ENCODE measurements around the gene FGF22.
A peak's percentile ranks its signal among the peaks of the same experiment; 100 is the strongest.

FGF22 gene

GRCh38 chr19:639253-640160 is at the start of gene FGF22:
Gene FGF22, plus strand, starts transcription at chr19:639879. Its CDS starts 47 bp downstream, at chr19:639926.
- Mint-ChIP-seq H3K4me3 (peak within 1 kb of the TSS; percentile 76), H3K27me3 (peaks cover 12% of the 10 kb centered on the region), H3K4me1 (peaks cover 10% of the 10 kb centered on the region), H3K36me3 (no peaks in the 10 kb centered on the region), H3K27ac (peak within 1 kb of the TSS; percentile 55), H3K9me3 (no peaks in the 10 kb centered on the region)
- DNase-seq, result peak; percentile 97
- CTCF ChIA-PET, result no interaction called here

- no peaks in the 10 kb centered on the region for H3K9me3 Mint-ChIP-seq
- H3K4me3 Mint-ChIP-seq, result peak overlapping the region; percentile 33
- peaks cover 76% of the 10 kb centered on the region for H3K27me3 Mint-ChIP-seq
- peak; percentile 57 for DNase-seq
- peaks cover 10% of the 10 kb centered on the region for H3K4me1 Mint-ChIP-seq
- H3K36me3 Mint-ChIP-seq, result no peaks in the 10 kb centered on the region
- CTCF ChIA-PET, result no interaction called here
- H3K27ac Mint-ChIP-seq, result no peak overlapping the region
Measured at GRCh38 chr19:590396-590745, 49.3 kb upstream of the FGF22 start.

- no peak overlapping the region for H3K4me3 Mint-ChIP-seq
- peaks cover 10% of the 10 kb centered on the region for H3K4me1 Mint-ChIP-seq
- DNase-seq, result no peak
- H3K27me3 Mint-ChIP-seq, result peaks cover 79% of the 10 kb centered on the region
- H3K36me3 Mint-ChIP-seq, result no peaks in the 10 kb centered on the region
- CTCF ChIA-PET, result no interaction called here
- H3K27ac Mint-ChIP-seq, result no peak overlapping the region
- H3K9me3 Mint-ChIP-seq, result no peaks in the 10 kb centered on the region
Measured at GRCh38 chr19:590750-591098, 49.0 kb upstream of the FGF22 start.

GRCh38 chr19:591099-591958 is 48.4 kb upstream of the FGF22 start:
- Mint-ChIP-seq H3K27ac (peak overlapping the region; percentile 52), H3K27me3 (peaks cover 77% of the 10 kb centered on the region), H3K4me1 (peaks cover 10% of the 10 kb centered on the region), H3K4me3 (peak overlapping the region; percentile 18), H3K36me3 (no peaks in the 10 kb centered on the region), H3K9me3 (no peaks in the 10 kb centered on the region)
- no peak for DNase-seq
- CTCF ChIA-PET, result no interaction called here

- H3K9me3 Mint-ChIP-seq, result no peaks in the 10 kb centered on the region
- no peak overlapping the region for H3K27ac Mint-ChIP-seq
- H3K4me3 Mint-ChIP-seq, result no peak overlapping the region
- CTCF ChIA-PET, result no interaction called here
- peaks cover 69% of the 10 kb centered on the region for H3K27me3 Mint-ChIP-seq
- no peaks in the 10 kb centered on the region for H3K36me3 Mint-ChIP-seq
- DNase-seq, result no peak
- H3K4me1 Mint-ChIP-seq, result peaks cover 10% of the 10 kb centered on the region
Measured at GRCh38 chr19:592101-592500, 47.6 kb upstream of the FGF22 start.

GRCh38 chr19:593055-593454 is 46.6 kb upstream of the FGF22 start:
- CTCF ChIA-PET, result no interaction called here
- DNase-seq, result no peak
- peaks cover 8% of the 10 kb centered on the region for H3K4me1 Mint-ChIP-seq
- H3K27me3 Mint-ChIP-seq, result peaks cover 63% of the 10 kb centered on the region
- no peaks in the 10 kb centered on the region for H3K36me3 Mint-ChIP-seq
- no peak overlapping the region for H3K4me3 Mint-ChIP-seq
- no peaks in the 10 kb centered on the region for H3K9me3 Mint-ChIP-seq
- no peak overlapping the region for H3K27ac Mint-ChIP-seq

- H3K27ac Mint-ChIP-seq, result peak overlapping the region; percentile 12
- H3K9me3 Mint-ChIP-seq, result no peaks in the 10 kb centered on the region
- peaks cover 59% of the 10 kb centered on the region for H3K27me3 Mint-ChIP-seq
- H3K4me3 Mint-ChIP-seq, result no peak overlapping the region
- H3K36me3 Mint-ChIP-seq, result no peaks in the 10 kb centered on the region
- H3K4me1 Mint-ChIP-seq, result peaks cover 7% of the 10 kb centered on the region
- DNase-seq, result no peak
- CTCF ChIA-PET, result no interaction called here
Measured at GRCh38 chr19:593505-593904, 46.2 kb upstream of the FGF22 start.

GRCh38 chr19:594265-594870 is 45.3 kb upstream of the FGF22 start:
- peaks cover 50% of the 10 kb centered on the region for H3K27me3 Mint-ChIP-seq
- H3K27ac Mint-ChIP-seq, result no peak overlapping the region
- CTCF ChIA-PET, result no interaction called here
- DNase-seq, result no peak
- peaks cover 4% of the 10 kb centered on the region for H3K4me1 Mint-ChIP-seq
- H3K36me3 Mint-ChIP-seq, result no peaks in the 10 kb centered on the region
- no peaks in the 10 kb centered on the region for H3K9me3 Mint-ChIP-seq
- H3K4me3 Mint-ChIP-seq, result no peak overlapping the region

- H3K27me3 Mint-ChIP-seq, result peaks cover 45% of the 10 kb centered on the region
- no peaks in the 10 kb centered on the region for H3K9me3 Mint-ChIP-seq
Measured at GRCh38 chr19:595326-596262, 44.1 kb upstream of the FGF22 start.

GRCh38 chr19:596263-596655 is 43.4 kb upstream of the FGF22 start:
- Mint-ChIP-seq H3K27ac (no peak overlapping the region), H3K4me1 (peaks cover 1% of the 10 kb centered on the region), H3K4me3 (no peak overlapping the region), H3K27me3 (peaks cover 38% of the 10 kb centered on the region), H3K9me3 (no peaks in the 10 kb centered on the region), H3K36me3 (no peaks in the 10 kb centered on the region)
- CTCF ChIA-PET, result no interaction called here
- no peak for DNase-seq

More at GRCh38 chr19:595326-596262, 44.1 kb upstream of the FGF22 start:
- Mint-ChIP-seq H3K4me1 (peaks cover 2% of the 10 kb centered on the region), H3K4me3 (no peak overlapping the region), H3K27ac (no peak overlapping the region), H3K36me3 (no peaks in the 10 kb centered on the region)
- CTCF ChIA-PET, result no interaction called here
- DNase-seq, result no peak

- H3K36me3 Mint-ChIP-seq, result no peaks in the 10 kb centered on the region
- no peaks in the 10 kb centered on the region for H3K4me1 Mint-ChIP-seq
- H3K27ac Mint-ChIP-seq, result no peak overlapping the region
- CTCF ChIA-PET, result no interaction called here
- no peak for DNase-seq
- no peaks in the 10 kb centered on the region for H3K9me3 Mint-ChIP-seq
- H3K27me3 Mint-ChIP-seq, result peaks cover 24% of the 10 kb centered on the region
- H3K4me3 Mint-ChIP-seq, result no peak overlapping the region
Measured at GRCh38 chr19:597406-598315, 42.0 kb upstream of the FGF22 start.

- peaks cover 2% of the 10 kb centered on the region for H3K9me3 Mint-ChIP-seq
- no peaks in the 10 kb centered on the region for H3K27me3 Mint-ChIP-seq
- H3K4me3 Mint-ChIP-seq, result no peak overlapping the region
- H3K36me3 Mint-ChIP-seq, result no peaks in the 10 kb centered on the region
- H3K27ac Mint-ChIP-seq, result no peak overlapping the region
- no peak for DNase-seq
- H3K4me1 Mint-ChIP-seq, result no peaks in the 10 kb centered on the region
- CTCF ChIA-PET, result no interaction called here
Measured at GRCh38 chr19:601310-601709, 38.4 kb upstream of the FGF22 start.

- CTCF ChIA-PET, result no interaction called here
Measured at GRCh38 chr19:601790-602189, 37.9 kb upstream of the FGF22 start.

More at GRCh38 chr19:601790-602189, 37.9 kb upstream of the FGF22 start:
- peaks cover 2% of the 10 kb centered on the region for H3K9me3 Mint-ChIP-seq
- no peak overlapping the region for H3K27ac Mint-ChIP-seq
- H3K27me3 Mint-ChIP-seq, result no peaks in the 10 kb centered on the region
- no peaks in the 10 kb centered on the region for H3K4me1 Mint-ChIP-seq
- H3K36me3 Mint-ChIP-seq, result no peaks in the 10 kb centered on the region
- no peak overlapping the region for H3K4me3 Mint-ChIP-seq
- no peak for DNase-seq
